Measurements from ENCODE around the gene AVP.
"Not testable (repeated sequence)": the region's sequence is repeated elsewhere in the genome, so short reads cannot be mapped to it uniquely, and the experiment has no call there.

The AVP gene

DNA sequence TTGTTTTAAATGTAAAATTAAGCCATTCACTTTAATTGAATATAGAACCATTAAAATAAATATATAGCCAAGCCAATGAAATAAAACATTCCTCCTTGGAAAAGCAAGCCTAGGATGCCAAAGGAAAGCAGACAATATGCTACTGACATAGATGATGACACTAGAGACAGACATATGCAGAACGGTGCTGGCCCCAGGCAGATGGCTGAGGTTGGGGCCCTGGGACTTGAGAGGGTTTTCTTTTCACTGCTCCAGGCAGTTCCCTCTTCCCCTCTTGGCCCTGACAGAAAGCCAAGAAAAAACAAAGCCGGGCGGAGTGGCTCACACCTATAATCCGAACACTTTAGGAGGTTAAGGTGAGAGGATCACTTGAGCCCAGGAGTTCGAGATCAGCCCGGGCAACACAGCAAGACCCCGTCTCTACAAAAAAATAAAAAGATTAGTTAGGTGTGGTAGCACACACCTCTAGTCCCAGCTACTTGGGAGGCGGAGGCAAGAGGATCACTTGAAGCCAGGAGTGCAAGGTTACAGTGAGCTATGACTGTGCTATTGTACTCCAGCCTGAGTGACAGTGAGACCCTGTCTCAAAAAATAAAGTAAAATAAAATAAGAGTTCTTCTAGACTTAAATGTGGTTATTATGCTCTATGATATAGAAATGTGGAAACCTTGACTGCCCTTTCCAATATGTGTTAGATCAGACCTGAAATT, 43.9 kb upstream of the AVP start:
- no peak overlapping the region for H3K4me3 ChIP-seq (ENCODE audit: low read depth in 1 of 2, low read length in 1 of 2)
- no peak for TF ChIP-seq CTCF (IDR thresholded peaks at IDR 0.05)
- no peaks in the 10 kb centered on the region for H3K27me3 ChIP-seq
- H3K4me1 ChIP-seq (ENCODE audit: control insufficient read depth in 1 of 2, insufficient read depth in 1 of 2, low read depth in 1 of 2, low read length in 1 of 2): no peaks in the 10 kb centered on the region
- peaks cover 2% of the 10 kb centered on the region for H3K36me3 ChIP-seq
- H3K27ac ChIP-seq: no peak overlapping the region
- H3K9me3 ChIP-seq: no peaks in the 10 kb centered on the region

GRCh38 chr20:3126527-3126859, 42.0 kb upstream of the AVP start:
- peaks cover 20% of the 10 kb centered on the region for H3K36me3 ChIP-seq
- no peaks in the 10 kb centered on the region for H3K9me3 ChIP-seq
- H3K4me1 ChIP-seq (ENCODE audit: control insufficient read depth in 1 of 2, insufficient read depth in 1 of 2, low read depth in 1 of 2, low read length in 1 of 2): no peaks in the 10 kb centered on the region
- no peak overlapping the region for H3K4me3 ChIP-seq (ENCODE audit: low read depth in 1 of 2, low read length in 1 of 2)
- no peaks in the 10 kb centered on the region for H3K27me3 ChIP-seq
- no peak for TF ChIP-seq CTCF (IDR thresholded peaks at IDR 0.05)
- H3K27ac ChIP-seq: no peak overlapping the region

- H3K27ac ChIP-seq; H3K4me1 ChIP-seq (ENCODE audit: control insufficient read depth in 1 of 2, insufficient read depth in 1 of 2, low read depth in 1 of 2, low read length in 1 of 2); H3K9me3 ChIP-seq; H3K27me3 ChIP-seq; H3K4me3 ChIP-seq (ENCODE audit: low read depth in 1 of 2, low read length in 1 of 2): not testable (repeated sequence)
- peaks cover 25% of the 10 kb centered on the region for H3K36me3 ChIP-seq
These were observed 41.4 kb upstream of the AVP start for GRCh38 chr20:3125776-3126526.

- H3K36me3 ChIP-seq: peaks cover 29% of the 10 kb centered on the region
- not testable (repeated sequence) for H3K9me3 ChIP-seq; H3K27ac ChIP-seq; H3K4me1 ChIP-seq (ENCODE audit: control insufficient read depth in 1 of 2, insufficient read depth in 1 of 2, low read depth in 1 of 2, low read length in 1 of 2); H3K27me3 ChIP-seq; H3K4me3 ChIP-seq (ENCODE audit: low read depth in 1 of 2, low read length in 1 of 2)
These were observed 40.4 kb upstream of the AVP start for GRCh38 chr20:3124773-3125560.

GRCh38 chr20:3124163-3124562, 39.6 kb upstream of the AVP start:
- H3K4me3 ChIP-seq (ENCODE audit: low read depth in 1 of 2, low read length in 1 of 2); H3K27me3 ChIP-seq; H3K27ac ChIP-seq; H3K9me3 ChIP-seq; H3K4me1 ChIP-seq (ENCODE audit: control insufficient read depth in 1 of 2, insufficient read depth in 1 of 2, low read depth in 1 of 2, low read length in 1 of 2): not testable (repeated sequence)
- H3K36me3 ChIP-seq: peaks cover 37% of the 10 kb centered on the region

DNA sequence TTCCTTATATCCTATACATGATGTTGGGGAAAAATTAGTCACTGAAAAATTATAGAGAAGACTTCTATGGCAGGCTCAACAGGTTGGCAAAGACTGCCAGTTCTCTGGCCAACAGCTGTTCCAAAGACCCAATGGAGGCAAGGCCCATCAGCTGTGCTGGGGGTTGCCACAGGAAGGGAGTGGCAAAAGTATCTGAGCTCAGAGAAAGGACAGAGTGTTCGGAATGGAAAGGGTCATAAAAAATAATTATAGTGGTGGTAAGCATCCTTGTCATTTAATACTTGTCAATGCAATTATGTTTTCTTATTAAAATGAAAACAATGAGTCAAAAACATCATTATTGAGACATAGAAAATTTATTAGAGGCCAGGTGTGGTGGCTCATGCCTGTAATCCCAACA, 39.0 kb upstream of the AVP start:
- peaks cover 40% of the 10 kb centered on the region for H3K36me3 ChIP-seq
- H3K27me3 ChIP-seq: no peaks in the 10 kb centered on the region
- no peaks in the 10 kb centered on the region for H3K9me3 ChIP-seq
- TF ChIP-seq CTCF (IDR thresholded peaks at IDR 0.05): no peak
- H3K27ac ChIP-seq: no peak overlapping the region
- H3K4me1 ChIP-seq (ENCODE audit: control insufficient read depth in 1 of 2, insufficient read depth in 1 of 2, low read depth in 1 of 2, low read length in 1 of 2): no peaks in the 10 kb centered on the region
- no peak overlapping the region for H3K4me3 ChIP-seq (ENCODE audit: low read depth in 1 of 2, low read length in 1 of 2)
